ENCODE data around the gene SPAG7.
A peak's percentile ranks its signal among the peaks of the same experiment; 100 is the strongest.

Gene SPAG7

DNA sequence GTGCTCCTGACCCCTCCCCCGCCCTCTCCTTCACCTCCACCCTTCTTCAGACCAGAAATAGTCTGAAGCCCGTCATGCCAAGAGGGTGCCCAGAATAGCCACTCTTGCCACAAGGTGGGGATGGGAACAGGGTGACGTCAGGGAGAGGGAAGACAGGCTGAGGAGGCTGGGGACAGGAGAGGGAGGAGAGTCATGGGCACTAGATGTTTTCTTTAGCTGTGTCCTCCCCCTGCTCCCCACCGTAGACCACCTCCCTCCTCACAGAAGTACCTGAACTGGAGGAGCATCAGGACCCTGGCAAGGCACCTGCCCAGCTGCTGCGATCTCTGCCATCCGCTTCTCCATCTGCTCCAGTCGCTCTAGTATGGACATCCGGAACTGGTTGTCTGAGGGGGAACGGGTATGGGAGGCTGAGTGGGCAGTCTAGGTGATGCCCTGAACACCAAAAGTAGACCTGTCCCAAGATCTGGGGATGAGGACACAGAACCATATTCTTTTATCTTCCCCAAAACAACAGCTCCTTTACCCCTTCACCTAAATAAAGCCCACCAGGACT, 6.6 kb upstream of the SPAG7 start:
- DNase-seq = no peak

GRCh38 chr17:4973256-4974114, 5.9 kb upstream of the SPAG7 start:
- DNase-seq = no peak

GRCh38 chr17:4972752-4973151, 5.1 kb upstream of the SPAG7 start:
- no peak for DNase-seq

GRCh38 chr17:4972322-4972721, 4.7 kb upstream of the SPAG7 start:
- no peak for DNase-seq

DNA sequence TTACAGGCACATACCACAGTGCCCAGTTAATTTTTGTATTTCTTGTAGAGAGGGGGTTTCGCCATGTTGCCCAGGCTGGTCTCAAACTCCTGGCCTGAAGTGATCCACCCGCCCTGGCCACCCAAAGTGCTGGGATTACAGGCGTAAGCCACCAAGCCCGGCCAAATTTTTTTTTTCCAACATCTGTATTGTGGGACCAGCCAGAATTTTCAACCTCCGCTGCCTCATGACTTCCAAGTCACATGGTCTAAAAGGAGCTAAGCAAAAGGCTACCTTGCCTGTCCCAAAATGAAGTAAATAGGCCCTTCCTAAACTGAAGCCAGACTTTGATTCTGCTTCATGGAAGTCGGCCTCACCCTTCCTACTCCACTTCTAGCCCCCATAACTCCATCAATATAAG, 4.2 kb upstream of the SPAG7 start:
- DNase-seq = no peak

DNA sequence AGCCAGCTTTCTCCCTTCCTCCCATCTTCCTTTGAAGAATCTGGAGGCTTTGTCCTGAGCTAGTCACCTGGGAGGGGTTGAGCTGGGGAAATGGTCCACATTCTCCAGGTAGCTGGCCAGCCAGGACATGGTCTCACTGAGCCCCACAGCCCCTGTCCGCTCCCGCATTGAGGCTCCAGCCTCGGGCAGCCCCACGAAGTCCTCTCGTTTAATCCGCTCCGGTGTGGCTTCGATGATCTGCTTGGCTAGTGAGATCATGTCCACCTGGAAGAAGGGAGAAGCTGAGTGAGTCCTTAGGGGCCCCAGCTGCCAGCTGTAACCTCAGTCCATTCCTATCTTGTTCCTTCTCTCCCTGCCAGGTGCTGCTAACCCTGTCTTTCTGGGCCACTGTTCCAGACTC, 2.7 kb upstream of the SPAG7 start:
- no peak for DNase-seq

DNA sequence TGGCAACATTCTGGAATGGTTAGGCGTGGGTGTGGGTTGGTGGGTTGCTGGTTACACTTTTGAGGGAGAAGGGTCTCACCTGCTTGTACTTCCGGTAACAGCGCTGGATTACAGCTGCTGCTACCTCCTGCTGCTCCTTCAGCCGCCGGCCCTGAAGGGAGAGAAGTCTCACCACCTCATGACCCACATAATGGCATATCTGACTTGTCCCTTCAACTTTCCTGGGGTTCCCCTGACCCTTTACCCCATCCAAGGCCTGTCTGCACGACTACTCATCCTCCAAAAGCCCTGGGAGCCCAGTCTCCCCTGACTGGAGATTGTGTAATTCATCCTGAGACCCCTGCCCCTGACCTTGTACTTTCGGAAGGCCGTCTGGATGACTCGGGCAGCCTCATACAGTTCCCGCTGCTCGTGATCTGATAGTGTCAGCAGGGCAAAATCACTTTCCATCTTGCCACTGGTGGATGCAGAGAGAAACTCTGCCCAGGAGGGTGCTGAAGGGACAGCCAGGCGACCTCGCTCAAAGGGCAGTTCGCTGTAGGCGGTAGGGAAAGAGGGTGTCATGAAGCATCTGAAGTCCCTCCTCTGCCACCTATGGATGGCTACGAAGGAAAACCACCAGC, 2.0 kb upstream of the SPAG7 start:
- no peak for DNase-seq

- peak in 1 of 2 experiments; percentile 9 for DNase-seq
Measured at GRCh38 chr17:4969047-4969550, 1.5 kb upstream of the SPAG7 start.

DNA sequence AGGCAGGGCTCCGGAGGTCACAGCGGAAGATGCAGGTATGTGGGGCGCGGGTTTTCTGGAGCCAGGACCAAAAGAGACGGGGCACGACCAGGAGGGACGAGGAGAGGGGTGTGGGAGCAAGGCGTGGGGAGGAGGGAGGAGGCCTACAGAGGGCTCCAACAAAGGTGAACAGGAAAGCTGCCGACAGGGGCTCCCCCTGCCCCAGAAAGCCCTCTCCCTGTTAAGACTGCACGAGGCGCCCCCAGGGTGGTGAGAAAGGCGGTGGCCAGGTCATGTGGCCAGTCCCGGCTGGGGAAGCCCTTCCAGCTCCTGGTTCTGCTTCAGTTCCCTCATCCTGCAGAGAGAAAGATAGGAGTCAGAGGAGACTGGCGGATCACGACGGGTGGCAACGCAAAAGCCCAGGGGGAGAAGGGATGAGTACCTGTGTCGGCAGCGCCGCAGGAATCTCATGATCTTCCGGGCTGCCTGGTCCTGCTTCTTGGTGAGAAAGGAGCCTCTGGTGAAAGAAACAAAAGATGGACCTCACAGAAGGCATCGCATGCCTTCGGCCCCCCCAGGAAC, 949 bp upstream of the SPAG7 start:
- no peak for DNase-seq

DNA sequence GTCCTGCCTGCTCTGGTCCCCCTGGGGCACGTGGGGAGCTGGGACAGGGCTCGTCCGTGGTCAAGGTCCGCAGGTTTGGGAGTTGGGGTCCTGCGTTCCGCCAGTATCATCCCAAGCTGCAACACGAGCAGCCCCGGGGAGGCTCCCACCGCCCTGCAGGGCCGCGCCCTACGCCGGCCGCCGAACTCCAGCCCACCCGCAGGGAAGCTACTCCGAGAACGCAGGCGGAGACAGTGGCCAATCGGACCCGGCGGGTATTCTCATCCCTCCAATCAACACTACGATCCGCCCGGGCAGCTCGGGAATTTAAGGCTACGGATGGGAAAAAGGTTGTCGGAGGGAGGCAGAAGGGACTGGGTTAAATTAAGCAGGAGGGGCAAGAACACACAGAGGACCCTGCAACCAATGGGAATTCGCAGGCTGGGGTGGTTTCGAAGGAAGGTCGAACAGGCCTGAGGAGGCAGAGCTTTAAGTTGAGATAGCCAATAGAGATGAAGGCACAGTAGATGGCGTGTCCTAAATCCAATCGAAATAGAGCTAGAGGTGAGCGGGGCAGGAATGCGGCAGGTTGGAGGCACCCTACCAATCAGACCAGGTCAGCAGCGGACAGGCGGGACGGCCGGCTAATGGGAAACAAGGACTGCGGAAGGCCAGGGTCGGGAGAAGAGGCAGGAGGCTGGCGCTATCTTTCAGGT, 626 bp downstream of the SPAG7 start:
- peak; percentile 98 to 100 for DNase-seq

DNA sequence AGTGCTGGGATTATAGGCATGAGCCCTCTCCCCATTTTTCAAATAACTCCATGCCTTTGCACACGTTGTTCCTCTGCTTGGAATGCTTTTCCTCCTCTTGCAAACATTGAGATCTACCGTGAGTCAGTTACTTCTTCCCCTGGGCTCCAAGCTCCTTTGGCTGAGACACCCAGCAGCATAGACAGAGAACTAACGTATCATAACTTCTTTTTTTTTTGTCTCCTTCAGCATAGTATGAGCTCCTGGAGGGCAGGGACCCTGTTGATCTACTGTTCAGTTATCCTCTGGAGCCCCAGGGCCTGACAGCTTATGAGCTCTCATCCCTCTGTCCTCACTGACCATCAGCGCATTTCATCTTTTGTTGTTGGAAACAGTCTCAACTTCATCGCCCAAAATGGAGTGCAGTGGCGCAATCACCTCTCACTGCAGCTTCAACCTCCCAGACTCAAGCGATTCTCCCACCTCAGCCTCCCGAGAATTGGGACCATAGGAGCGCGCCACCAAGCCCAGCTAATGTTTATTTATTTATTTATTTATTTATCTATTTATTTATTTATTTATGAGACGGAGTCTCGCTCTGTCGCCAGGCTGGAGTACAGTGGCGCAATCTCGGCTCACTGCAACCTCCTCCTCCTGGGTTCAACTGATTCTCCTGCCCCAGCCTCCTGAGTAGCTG, 2.2 kb downstream of the SPAG7 start:
- no peak for DNase-seq

GRCh38 chr17:4960279-4960922, 7.2 kb downstream of the SPAG7 start:
- no peak for DNase-seq

DNA sequence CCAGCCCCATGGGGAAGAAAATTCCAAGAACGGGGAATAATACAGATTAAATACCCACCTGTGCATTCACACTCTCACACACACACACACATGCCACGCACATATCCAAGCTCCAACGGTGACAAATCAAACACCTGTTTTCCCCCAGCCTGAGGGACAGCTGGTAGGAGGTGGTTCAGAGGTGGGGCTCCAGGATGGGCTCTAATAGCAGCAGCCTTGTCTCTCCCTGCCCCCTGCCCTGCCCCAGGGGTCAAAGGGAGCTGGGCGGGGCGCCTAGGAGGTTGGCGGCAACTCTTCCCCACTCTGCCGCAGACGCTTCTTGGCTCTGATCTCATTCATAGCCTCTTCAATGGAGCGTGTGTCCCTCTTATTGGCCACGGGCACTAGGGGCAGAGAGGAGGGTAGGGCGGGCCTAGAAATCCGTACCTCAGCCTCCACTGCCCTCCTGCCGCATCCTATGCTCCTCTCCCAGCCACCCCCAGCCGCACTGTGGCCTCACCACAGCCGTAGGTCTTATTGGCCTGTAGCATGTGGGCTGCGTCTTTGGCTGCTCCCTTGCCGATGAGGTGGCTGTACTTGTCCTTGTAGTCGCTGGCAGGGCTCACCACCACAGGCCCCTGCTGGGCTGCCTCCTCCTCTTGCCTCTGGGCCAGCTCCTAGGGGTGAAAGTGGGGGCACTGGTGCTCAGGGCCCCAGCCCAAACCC, 8.2 kb downstream of the SPAG7 start:
- DNase-seq = no peak

DNA sequence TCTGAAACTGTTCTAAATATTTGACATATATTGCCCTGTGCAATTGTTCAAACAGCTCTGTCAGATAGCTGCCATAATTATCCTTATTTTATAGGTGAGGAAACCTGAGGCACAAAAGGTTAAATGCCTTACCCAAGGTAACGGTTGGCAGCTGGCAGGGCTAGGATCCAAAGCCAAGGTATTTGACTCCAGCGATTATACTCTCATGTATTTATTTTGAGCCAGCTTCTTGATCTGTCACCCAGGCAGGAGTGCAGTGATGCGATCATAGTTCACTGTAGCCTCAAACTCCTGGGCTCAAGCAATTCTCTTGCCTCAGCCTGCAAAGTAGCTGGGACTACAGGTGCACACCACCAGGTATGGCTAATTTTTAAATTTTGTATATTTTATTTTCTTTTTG, 9.5 kb downstream of the SPAG7 start:
- no peak for DNase-seq

DNA sequence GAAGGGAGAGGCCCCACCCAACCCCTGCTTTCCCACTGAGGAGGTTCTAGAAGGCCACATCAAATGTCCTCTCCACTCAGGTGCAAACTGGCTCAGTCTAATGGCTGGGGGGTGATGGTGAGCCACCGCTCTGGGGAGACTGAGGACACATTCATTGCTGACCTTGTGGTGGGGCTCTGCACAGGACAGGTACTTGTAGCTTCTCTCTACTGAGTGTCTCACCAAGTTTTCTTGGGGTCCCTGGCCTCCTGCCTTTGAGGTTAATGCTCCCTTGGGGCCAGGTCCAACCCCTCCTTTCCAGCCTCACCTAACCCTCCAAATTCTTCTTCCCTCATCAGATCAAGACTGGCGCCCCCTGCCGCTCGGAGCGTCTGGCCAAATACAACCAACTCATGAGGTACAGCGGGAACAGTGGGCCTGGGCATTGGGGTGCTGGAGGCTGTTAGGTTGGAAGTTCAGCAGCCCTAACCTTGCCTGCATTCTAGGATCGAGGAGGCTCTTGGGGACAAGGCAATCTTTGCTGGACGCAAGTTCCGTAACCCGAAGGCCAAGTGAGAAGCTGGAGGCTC, 11.0 kb downstream of the SPAG7 start:
- DNase-seq = no peak

DNA sequence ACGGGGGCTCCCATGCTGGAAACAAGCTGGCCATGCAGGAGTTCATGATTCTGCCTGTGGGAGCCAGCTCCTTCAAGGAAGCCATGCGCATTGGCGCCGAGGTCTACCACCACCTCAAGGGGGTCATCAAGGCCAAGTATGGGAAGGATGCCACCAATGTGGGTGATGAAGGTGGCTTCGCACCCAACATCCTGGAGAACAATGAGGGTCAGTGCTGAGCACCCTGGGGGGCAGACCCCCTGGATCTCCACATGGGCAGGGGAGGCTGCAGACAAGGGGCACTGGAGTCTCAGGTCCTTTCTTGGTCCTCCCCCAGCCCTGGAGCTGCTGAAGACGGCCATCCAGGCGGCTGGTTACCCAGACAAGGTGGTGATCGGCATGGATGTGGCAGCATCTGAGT, 12.5 kb downstream of the SPAG7 start:
- DNase-seq = no peak

DNA sequence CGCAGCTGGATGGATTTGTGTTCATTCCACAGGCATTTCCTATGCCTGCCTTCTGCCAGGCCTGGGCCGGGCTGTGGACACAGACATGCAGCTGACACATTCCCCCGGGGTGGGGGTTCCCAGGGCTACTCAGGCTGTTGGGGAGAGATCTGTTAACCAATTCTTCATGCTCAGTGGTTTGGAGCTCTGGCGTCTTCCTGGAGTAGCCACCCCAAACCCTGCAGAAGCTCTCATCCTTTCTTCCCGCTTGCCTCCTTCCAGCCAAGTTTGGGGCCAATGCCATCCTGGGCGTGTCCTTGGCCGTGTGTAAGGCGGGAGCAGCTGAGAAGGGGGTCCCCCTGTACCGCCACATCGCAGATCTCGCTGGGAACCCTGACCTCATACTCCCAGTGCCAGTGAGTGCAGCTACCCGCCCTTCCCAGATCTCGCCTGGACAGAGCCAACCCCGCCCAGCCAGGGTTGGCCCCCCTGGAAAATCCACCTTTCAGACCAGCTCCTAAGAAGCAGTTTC, 14.1 kb downstream of the SPAG7 start:
- no peak for DNase-seq

DNA sequence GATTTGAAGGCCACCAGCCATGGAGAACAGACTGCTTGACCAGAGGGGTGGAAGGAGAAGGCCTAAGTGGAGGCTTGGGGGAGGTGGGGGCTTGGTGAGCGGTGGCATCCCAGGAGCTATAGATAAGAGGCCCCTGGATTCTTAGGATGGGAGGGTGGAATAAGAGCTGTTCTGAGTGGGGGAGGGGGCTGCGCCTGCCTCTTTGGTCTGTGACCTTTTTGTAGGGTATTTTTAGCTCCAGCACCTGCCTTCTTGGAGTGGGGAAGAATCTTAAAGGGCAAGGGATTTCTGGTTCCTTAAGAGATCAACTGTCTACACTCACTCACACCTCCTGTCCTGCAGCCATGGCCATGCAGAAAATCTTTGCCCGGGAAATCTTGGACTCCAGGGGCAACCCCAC, 16.1 kb downstream of the SPAG7 start:
- DNase-seq = no peak

- DNase-seq = no peak
Measured at GRCh38 chr17:4950746-4951204, 16.8 kb downstream of the SPAG7 start, which contains the start of gene ENO3. Gene ENO3 (plus strand): TSS chr17:4951119. CDS start chr17:4951830, 711 bp downstream.

- DNase-seq = peak in 1 of 2 experiments; percentile 47
Measured at GRCh38 chr17:4950075-4950745, 17.4 kb downstream of the SPAG7 start.
